Measurements from ENCODE around the gene IGSF9B.

- no peak for TF ChIP-seq POLR2A (IDR thresholded peaks at IDR 0.05)
- no peak for TF ChIP-seq POLR2AphosphoS5 (IDR thresholded peaks at IDR 0.05)
Observed at GRCh38 chr11:133918608-133919260, 38.0 kb downstream of the IGSF9B start.

Data from suprapubic skin (tissue), 4 donors.